ENCODE measurements around the gene BTBD16. TPM values are rescaled to one million over a fixed set of nuclear protein-coding genes. Genes with fewer than 3 reads are reported as not detected.

Gene BTBD16
- polyA plus RNA-seq, 3 donors, result not detected

DNA sequence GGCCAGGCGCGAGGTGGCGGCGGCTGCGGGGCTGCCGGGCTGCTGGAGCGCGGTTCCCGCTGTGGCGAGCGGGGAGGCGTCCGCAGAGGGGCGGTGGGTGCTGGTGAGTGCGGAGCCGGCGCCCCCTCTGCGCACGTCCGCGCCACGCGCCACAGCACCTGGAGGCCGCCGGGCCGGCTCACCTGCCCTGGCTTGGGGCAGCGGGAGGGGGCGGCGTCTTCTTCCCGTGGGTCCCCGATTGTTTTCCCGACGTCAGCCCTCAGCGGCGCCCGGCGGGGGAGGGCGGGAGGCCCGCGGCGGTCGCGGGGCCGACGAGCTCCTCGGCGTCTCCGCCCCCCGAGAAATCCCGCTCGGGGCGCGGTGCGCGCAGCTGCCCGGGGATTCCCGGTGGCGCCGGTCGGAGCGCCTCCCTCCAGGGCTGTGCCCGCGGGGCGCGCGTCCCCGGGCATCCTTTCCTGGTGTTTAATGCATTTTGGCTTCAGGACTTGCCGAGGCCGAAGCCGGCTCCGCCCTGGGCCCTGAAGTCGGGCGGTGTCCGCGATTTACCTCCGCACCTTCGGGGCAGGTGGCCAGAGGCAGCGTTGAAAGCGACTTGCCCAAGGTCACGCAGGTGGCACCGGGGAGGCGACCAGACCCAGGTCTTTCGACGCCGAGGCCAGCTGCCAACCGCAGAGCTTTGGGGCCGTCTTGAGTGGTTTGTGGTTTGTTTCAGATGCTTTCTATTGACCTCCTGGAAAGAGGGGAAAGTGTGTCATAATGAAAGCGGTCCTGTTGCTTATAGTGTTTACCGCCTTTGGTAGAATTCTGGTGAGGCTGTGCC is 104.0 kb downstream of the BTBD16 start:
- Mint-ChIP-seq H3K9me3 (peaks cover 0 to 7% (median 1%) of the 10 kb centered on the region in 7 donors), H3K36me3 (peaks cover 0 to 17% of the 10 kb centered on the region in 2 donors), H3K4me1 (peaks cover 17% of the 10 kb centered on the region), H3K4me3 (peak overlapping the region; percentile 93 to 95), H3K27me3 (ENCODE audit: low read depth in 3 of 3) (peaks cover 42 to 61% (median 56%) of the 10 kb centered on the region in 3 donors), H3K27ac (peak overlapping the region in 6 of 7 donors; percentile 43 to 84 (median 55))
- Histone ChIP-seq H3K27ac (ENCODE audit: low read depth in 1 of 2, low read length in 2 of 2) (no peak overlapping the region), H3K4me3 (replicated peaks in 1 of 3; ENCODE audit: low read depth in 2 of 3, low read length in 3 of 3) (peak overlapping the region; percentile 25 to 82 (median 65)), H3K27me3 (ENCODE audit: control insufficient read depth in 2 of 2, insufficient read depth in 2 of 2, low read length in 2 of 2) (peaks cover 41 to 68% of the 10 kb centered on the region in 2 donors), H4K20me1 (ENCODE audit: insufficient read depth, low read length) (peaks cover 4% of the 10 kb centered on the region), H3K79me2 (ENCODE audit: insufficient read depth, low read length) (no peaks in the 10 kb centered on the region), H3K4me2 (replicated peaks; ENCODE audit: extremely low read depth, low read length, poor library complexity, severe bottlenecking) (peak overlapping the region; percentile 89), H3K9me3 (replicated peaks in 1 of 2; ENCODE audit: control insufficient read depth in 1 of 2, insufficient read depth in 1 of 2, low read length in 2 of 2) (no peaks in the 10 kb centered on the region), H2AFZ (ENCODE audit: insufficient read depth, low read depth, low read length, poor library complexity, severe bottlenecking) (peak overlapping the region; percentile 93), H3K4me1 (ENCODE audit: control insufficient read depth in 1 of 2, insufficient read depth in 2 of 2, low read length in 2 of 2) (peaks cover 13 to 20% of the 10 kb centered on the region in 2 donors), H3K36me3 (replicated peaks in 1 of 2; ENCODE audit: control insufficient read depth in 1 of 2, insufficient read depth in 2 of 2, low read length in 2 of 2) (no peaks in the 10 kb centered on the region), H3K9ac (ENCODE audit: insufficient read depth, low read length, poor library complexity, severe bottlenecking) (peak overlapping the region; percentile 69)
- peak in 2 of 3 donors; percentile 17 to 47 for DNase-seq
- intact Hi-C loops (cut with micrococcal nuclease), result loop anchor here (2.0 to 5.0 kb wide), 2 partner anchors 94 to 777 kb away; partner anchors contain the start of gene BUB3 (in 1 of the 2)
- WGBS (ENCODE audit: insufficient coverage), result under 1% methylated on average over 89 of the region's 89 CpGs
- TF ChIP-seq, protein P1, sequence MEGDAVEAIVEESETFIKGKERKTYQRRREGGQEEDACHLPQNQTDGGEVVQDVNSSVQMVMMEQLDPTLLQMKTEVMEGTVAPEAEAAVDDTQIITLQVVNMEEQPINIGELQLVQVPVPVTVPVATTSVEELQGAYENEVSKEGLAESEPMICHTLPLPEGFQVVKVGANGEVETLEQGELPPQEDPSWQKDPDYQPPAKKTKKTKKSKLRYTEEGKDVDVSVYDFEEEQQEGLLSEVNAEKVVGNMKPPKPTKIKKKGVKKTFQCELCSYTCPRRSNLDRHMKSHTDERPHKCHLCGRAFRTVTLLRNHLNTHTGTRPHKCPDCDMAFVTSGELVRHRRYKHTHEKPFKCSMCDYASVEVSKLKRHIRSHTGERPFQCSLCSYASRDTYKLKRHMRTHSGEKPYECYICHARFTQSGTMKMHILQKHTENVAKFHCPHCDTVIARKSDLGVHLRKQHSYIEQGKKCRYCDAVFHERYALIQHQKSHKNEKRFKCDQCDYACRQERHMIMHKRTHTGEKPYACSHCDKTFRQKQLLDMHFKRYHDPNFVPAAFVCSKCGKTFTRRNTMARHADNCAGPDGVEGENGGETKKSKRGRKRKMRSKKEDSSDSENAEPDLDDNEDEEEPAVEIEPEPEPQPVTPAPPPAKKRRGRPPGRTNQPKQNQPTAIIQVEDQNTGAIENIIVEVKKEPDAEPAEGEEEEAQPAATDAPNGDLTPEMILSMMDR (IDR thresholded peaks at IDR 0.05), result no peak

DNA sequence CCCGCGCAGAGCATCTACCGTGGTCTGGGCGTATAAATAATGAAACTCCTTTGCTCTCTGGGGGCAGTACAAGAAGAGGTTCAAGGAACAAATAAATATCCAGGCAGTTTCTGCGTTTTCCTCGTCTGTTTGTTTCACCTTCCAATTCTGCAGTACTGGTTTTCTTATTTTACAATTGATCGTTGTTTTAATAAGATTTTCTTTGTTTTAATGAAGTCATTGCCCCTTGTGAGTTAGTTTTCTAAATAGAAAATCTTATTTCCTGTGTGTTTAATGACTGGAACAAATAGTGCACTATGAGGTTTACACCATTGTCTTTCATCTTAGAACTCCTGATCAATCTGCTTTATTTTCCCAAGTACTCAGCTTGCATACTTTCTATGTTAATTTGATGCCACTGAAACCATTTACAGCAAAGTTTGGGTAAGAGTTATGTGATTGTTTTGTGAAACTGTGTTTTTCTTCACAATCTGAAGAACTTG is 104.6 kb downstream of the BTBD16 start:
- WGBS (ENCODE audit: insufficient coverage), result 0% methylated on average over 4 of the region's 7 CpGs
- H2AFZ ChIP-seq (ENCODE audit: insufficient read depth, low read depth, low read length, poor library complexity, severe bottlenecking), result peak overlapping the region; percentile 93
- H3K27ac ChIP-seq (ENCODE audit: low read depth in 1 of 2, low read length in 2 of 2), result no peak overlapping the region
- H3K9ac ChIP-seq (ENCODE audit: insufficient read depth, low read length, poor library complexity, severe bottlenecking), result peak overlapping the region; percentile 69
- peak overlapping the region; percentile 89 for H3K4me2 ChIP-seq (replicated peaks; ENCODE audit: extremely low read depth, low read length, poor library complexity, severe bottlenecking)
- Mint-ChIP-seq H3K4me3 (peak overlapping the region; percentile 93 to 95), H3K4me1 (peaks cover 17% of the 10 kb centered on the region), H3K27ac (peak overlapping the region in 4 of 7 donors; percentile 43 to 84 (median 64)), H3K27me3 (ENCODE audit: low read depth in 3 of 3) (peaks cover 40 to 54% (median 49%) of the 10 kb centered on the region in 3 donors), H3K9me3 (peaks cover 0 to 7% (median 3%) of the 10 kb centered on the region in 7 donors), H3K36me3 (peaks cover 0 to 17% of the 10 kb centered on the region in 2 donors)
- H3K79me2 ChIP-seq (ENCODE audit: insufficient read depth, low read length), result no peaks in the 10 kb centered on the region
- TF ChIP-seq, protein P1 (IDR thresholded peaks at IDR 0.05), result no peak
- H3K27me3 ChIP-seq (ENCODE audit: control insufficient read depth in 2 of 2, insufficient read depth in 2 of 2, low read length in 2 of 2), result peaks cover 41 to 63% of the 10 kb centered on the region in 2 donors
- peak overlapping the region; percentile 25 to 82 (median 65) for H3K4me3 ChIP-seq (replicated peaks in 1 of 3; ENCODE audit: low read depth in 2 of 3, low read length in 3 of 3)
- peaks cover 4% of the 10 kb centered on the region for H4K20me1 ChIP-seq (ENCODE audit: insufficient read depth, low read length)
- H3K4me1 ChIP-seq (ENCODE audit: control insufficient read depth in 1 of 2, insufficient read depth in 2 of 2, low read length in 2 of 2), result peaks cover 13 to 20% of the 10 kb centered on the region in 2 donors
- H3K36me3 ChIP-seq (replicated peaks in 1 of 2; ENCODE audit: control insufficient read depth in 1 of 2, insufficient read depth in 2 of 2, low read length in 2 of 2), result no peaks in the 10 kb centered on the region
- no peaks in the 10 kb centered on the region for H3K9me3 ChIP-seq (replicated peaks in 1 of 2; ENCODE audit: control insufficient read depth in 1 of 2, insufficient read depth in 1 of 2, low read length in 2 of 2)
- intact Hi-C loops (cut with micrococcal nuclease), result loop anchor here in 1 of 2 donors (2.0 kb wide), 1 partner anchor 93 kb away; no protein-coding TSS in a partner anchor
- DNase-seq, result no peak
